ENCODE results near the gene MSH5. TPM values are rescaled to one million over a fixed set of nuclear protein-coding genes. Genes with fewer than 3 reads are reported as not detected.
A peak's percentile ranks its signal among the peaks of the same experiment; 100 is the strongest.

The MSH5 gene
- total RNA-seq, 1 experiment from 2014 or later, result 90.4 TPM

DNA sequence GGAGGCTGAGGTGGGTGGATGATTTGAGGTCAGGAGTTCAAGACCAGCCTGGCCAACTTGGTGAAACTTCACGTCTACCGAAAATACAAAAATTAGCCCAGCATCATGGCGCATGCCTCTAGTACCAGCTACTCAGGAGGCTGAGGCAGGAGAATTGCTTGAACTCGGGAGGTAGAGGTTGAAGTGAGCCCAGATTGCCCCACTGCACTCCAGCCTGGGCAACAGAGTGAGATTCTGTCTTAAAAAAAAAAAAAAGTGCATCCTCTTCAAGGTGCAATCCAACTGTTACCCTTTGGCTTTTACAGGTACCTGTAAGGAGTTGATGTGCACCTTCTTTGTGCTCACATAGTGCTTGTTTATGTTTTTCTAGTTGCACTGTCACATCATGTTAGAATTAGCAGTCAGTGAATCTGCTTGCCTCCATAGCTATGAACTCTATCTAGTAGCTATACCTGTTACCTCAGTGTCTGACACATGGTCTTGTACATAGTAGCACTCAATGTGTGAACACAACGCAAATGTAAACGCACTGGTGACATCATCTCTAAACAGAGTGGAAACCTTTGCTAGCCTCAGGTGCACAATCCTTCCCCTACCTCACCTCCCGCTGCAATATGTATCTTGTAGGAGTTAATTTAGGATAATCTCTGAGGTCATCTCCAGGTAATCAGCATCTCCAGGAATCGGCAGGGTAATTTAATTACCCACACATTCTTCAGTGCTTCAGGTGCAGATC is 9.7 kb downstream of the MSH5 start:
- H3K9me2 ChIP-seq (ENCODE audit: insufficient read depth), result no peaks in the 10 kb centered on the region
- no peak overlapping the region for H3K9ac ChIP-seq (ENCODE audit: low read length)
- no peaks in the 10 kb centered on the region for H3K27me3 ChIP-seq (ENCODE audit: insufficient read depth, low read length)
- no peak for DNase-seq (ENCODE audit: low read depth, low spot score)
- no peak overlapping the region for H2AFZ ChIP-seq (ENCODE audit: low read depth, low read length, poor library complexity, severe bottlenecking)
- no peak overlapping the region for H3K27ac ChIP-seq (ENCODE audit: low read depth, low read length)
- POLR2A ChIA-PET, result no interaction called here
- no TSS peak for BruUV-seq (replicated peaks)
- H3K36me3 ChIP-seq (ENCODE audit: control insufficient read depth in 1 of 2, insufficient read depth in 2 of 2, low read length in 2 of 2), result peaks cover 2 to 22% of the 10 kb centered on the region in 2 experiments; a peak in 3 of 4 replicates
- no peak for TF ChIP-seq RAD21 (IDR thresholded peaks at IDR 0.05; ENCODE audit: low read depth)
- RAD21 ChIA-PET (ENCODE audit: low non-redundant PET in 1 of 2, low total read pairs in 2 of 2, uncharacterized antibody in 2 of 2, unreplicated experiment in 2 of 2), result no interaction called here
- intact Hi-C loops (cut with micrococcal nuclease), result no loop called here
- H3K9me3 ChIP-seq (ENCODE audit: control insufficient read depth in 1 of 2, insufficient read depth in 1 of 2, low read depth in 1 of 2, low read length in 2 of 2), result no peaks in the 10 kb centered on the region
- CTCF ChIA-PET, result no interaction called here
- no peak overlapping the region for H3K4me3 ChIP-seq (replicated peaks in 1 of 2; ENCODE audit: low read depth in 1 of 2, low read length in 2 of 2)
- no peaks in the 10 kb centered on the region for H4K20me1 ChIP-seq (ENCODE audit: insufficient read depth)
- no peak overlapping the region for H3K4me2 ChIP-seq (ENCODE audit: low read length)
- ATAC-seq, result no peak
- H3K79me2 ChIP-seq (ENCODE audit: insufficient read depth, low read length), result no peaks in the 10 kb centered on the region
- H3K4me1 ChIP-seq (ENCODE audit: control insufficient read depth in 1 of 2, insufficient read depth in 2 of 2, low read length in 2 of 2), result peaks cover 3 to 6% of the 10 kb centered on the region in 2 experiments; a peak in 2 of 4 replicates

DNA sequence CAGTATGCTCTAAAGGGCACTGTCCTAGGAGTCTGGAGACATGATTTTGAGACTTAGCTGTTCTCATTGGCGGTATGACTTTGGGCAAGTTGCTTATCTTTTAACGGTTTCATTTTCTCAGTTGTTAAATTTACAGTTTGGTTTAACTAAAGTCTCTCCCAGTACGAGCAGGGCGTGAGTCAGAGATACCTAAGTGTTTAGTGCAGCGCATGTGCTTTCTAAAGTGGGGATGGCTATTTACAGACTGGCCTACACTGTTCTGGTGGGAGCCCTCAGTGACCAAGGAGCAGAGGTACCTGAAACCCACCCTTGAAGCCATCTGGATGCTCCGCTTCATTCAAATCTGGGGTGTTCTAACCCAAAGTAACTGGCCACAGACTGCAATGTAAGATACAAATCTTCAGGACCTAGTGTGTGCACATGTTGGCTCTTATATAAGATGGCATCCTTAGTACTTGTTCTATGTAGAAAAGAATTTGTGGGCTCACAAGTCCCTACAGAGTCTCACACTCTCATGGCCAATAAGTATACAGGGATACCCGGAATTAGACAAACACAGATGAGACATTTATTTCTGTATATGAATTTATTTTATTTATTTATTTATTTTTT is 10.7 kb downstream of the MSH5 start:
- ChIA-PET POLR2A (no interaction called here), RAD21 (ENCODE audit: low non-redundant PET in 1 of 2, low total read pairs in 2 of 2, uncharacterized antibody in 2 of 2, unreplicated experiment in 2 of 2) (no interaction called here), CTCF (no interaction called here)
- Histone ChIP-seq H3K4me2 (ENCODE audit: low read length) (no peak overlapping the region), H3K79me2 (ENCODE audit: insufficient read depth, low read length) (no peaks in the 10 kb centered on the region), H2AFZ (ENCODE audit: low read depth, low read length, poor library complexity, severe bottlenecking) (no peak overlapping the region), H3K9me3 (ENCODE audit: control insufficient read depth in 1 of 2, insufficient read depth in 1 of 2, low read depth in 1 of 2, low read length in 2 of 2) (no peaks in the 10 kb centered on the region), H3K27ac (ENCODE audit: low read depth, low read length) (no peak overlapping the region), H4K20me1 (ENCODE audit: insufficient read depth) (no peaks in the 10 kb centered on the region), H3K4me1 (ENCODE audit: control insufficient read depth in 1 of 2, insufficient read depth in 2 of 2, low read length in 2 of 2) (peaks cover 3 to 6% of the 10 kb centered on the region in 2 experiments; a peak in 2 of 4 replicates), H3K4me3 (replicated peaks in 1 of 2; ENCODE audit: low read depth in 1 of 2, low read length in 2 of 2) (no peak overlapping the region), H3K27me3 (ENCODE audit: insufficient read depth, low read length) (no peaks in the 10 kb centered on the region), H3K9me2 (ENCODE audit: insufficient read depth) (no peaks in the 10 kb centered on the region), H3K36me3 (ENCODE audit: control insufficient read depth in 1 of 2, insufficient read depth in 2 of 2, low read length in 2 of 2) (peaks cover 2 to 16% of the 10 kb centered on the region in 2 experiments; a peak in 3 of 4 replicates), H3K9ac (ENCODE audit: low read length) (no peak overlapping the region)
- TSS peak; percentile 12 for BruUV-seq (replicated peaks)
- intact Hi-C loops (cut with micrococcal nuclease), result no loop called here
- ATAC-seq (no peak), DNase-seq (ENCODE audit: low read depth, low spot score) (no peak)
- TF ChIP-seq POLR2AphosphoS5 (IDR thresholded peaks at IDR 0.05; ENCODE audit: low read depth, low read length) (no peak), JUND (IDR thresholded peaks at IDR 0.05) (no peak), TCF7L2 (IDR thresholded peaks at IDR 0.05; ENCODE audit: borderline replicate concordance, extremely low read depth, insufficient read depth, insufficient read length) (no peak), FOSL1 (IDR thresholded peaks at IDR 0.05; ENCODE audit: low read depth) (no peak), MAX (IDR thresholded peaks at IDR 0.05) (no peak), ATF3 (IDR thresholded peaks at IDR 0.05) (no peak), SP1 (IDR thresholded peaks at IDR 0.05; ENCODE audit: low read depth) (no peak), CEBPB (IDR thresholded peaks at IDR 0.05; ENCODE audit: low read depth) (no peak), CBX3 (IDR thresholded peaks at IDR 0.05; ENCODE audit: low read depth) (no peak), EZH2phosphoT487 (IDR thresholded peaks at IDR 0.05; ENCODE audit: borderline replicate concordance) (no peak), YY1 (IDR thresholded peaks at IDR 0.05; ENCODE audit: extremely low read depth, insufficient replicate concordance, low read depth, low read length) (no peak)
- TF ChIP-seq, protein P1, sequence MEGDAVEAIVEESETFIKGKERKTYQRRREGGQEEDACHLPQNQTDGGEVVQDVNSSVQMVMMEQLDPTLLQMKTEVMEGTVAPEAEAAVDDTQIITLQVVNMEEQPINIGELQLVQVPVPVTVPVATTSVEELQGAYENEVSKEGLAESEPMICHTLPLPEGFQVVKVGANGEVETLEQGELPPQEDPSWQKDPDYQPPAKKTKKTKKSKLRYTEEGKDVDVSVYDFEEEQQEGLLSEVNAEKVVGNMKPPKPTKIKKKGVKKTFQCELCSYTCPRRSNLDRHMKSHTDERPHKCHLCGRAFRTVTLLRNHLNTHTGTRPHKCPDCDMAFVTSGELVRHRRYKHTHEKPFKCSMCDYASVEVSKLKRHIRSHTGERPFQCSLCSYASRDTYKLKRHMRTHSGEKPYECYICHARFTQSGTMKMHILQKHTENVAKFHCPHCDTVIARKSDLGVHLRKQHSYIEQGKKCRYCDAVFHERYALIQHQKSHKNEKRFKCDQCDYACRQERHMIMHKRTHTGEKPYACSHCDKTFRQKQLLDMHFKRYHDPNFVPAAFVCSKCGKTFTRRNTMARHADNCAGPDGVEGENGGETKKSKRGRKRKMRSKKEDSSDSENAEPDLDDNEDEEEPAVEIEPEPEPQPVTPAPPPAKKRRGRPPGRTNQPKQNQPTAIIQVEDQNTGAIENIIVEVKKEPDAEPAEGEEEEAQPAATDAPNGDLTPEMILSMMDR (IDR thresholded peaks at IDR 0.05 in 2 of 3, conservative IDR thresholded peaks at IDR 0.05 in 1 of 3; ENCODE audit: borderline replicate concordance in 1 of 3, insufficient read depth in 1 of 3, low read depth in 2 of 3, low read length in 2 of 3), result no peak

All from HCT116 (cell line).